GM18498 (cell line): ENCODE data around the gene MLXIP.
"Not testable (repeated sequence)": the region's sequence is repeated elsewhere in the genome, so short reads cannot be mapped to it uniquely, and the experiment has no call there.

Experiments
- ATAC-seq: cut with Tn5 transposase; IDR thresholded peaks from one replicate; pipeline ENCODE4 v1.9.1; 2021; ENCODE audit warnings: mild to moderate bottlenecking, moderate library complexity; ENCODE audit not compliant: unreplicated experiment

Gene MLXIP

DNA sequence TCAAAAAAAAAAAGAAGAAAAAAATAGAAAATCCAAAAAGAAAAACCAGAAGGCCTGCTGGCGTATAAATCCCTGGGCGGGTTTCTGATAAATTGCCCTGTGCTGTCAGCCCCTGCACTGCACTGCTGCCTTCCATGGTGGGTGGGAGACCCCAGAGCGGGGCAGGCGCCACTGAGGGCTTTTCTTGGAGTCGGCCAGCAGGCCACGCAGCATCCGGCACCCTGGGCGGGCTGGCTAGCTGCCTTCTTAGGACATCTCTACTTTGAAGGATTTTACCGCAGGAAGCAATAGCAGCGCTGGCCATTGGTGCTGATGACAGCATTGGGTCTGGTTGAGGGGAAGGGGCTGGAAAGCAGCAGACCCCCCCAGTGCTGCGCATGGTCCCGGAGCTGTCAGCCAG lies 66.3 kb downstream of the MLXIP start:
- ATAC-seq: no peak

- ATAC-seq: no peak
Observed at GRCh38 chr12:122145505-122146330, 67.2 kb downstream of the MLXIP start.

- no peak for ATAC-seq
Observed at GRCh38 chr12:122147514-122148290, 69.1 kb downstream of the MLXIP start.

- ATAC-seq: no peak
Observed at GRCh38 chr12:122148657-122149056, 70.1 kb downstream of the MLXIP start.

- no peak for ATAC-seq
Observed at GRCh38 chr12:122150127-122150681, 71.6 kb downstream of the MLXIP start.

DNA sequence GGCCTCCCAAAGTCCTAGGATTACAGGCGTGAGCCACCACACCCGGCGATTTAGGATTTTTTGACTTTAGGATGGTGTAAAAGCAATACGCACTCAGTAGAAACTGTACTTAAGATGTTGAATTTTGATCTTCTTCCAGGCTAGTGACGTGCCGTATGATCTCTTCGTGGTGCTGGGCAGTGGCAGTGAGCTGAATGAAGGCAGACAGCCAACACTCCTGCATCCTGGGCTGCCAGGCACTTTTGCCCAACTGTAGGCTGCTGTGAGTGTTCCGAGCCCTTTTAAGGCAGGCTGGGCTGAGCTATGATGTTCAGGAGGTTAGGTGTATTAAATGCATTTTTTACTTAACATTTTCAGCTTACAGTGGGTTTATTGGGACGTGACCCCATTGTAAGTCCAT lies 74.2 kb downstream of the MLXIP start:
- ATAC-seq: no peak

DNA sequence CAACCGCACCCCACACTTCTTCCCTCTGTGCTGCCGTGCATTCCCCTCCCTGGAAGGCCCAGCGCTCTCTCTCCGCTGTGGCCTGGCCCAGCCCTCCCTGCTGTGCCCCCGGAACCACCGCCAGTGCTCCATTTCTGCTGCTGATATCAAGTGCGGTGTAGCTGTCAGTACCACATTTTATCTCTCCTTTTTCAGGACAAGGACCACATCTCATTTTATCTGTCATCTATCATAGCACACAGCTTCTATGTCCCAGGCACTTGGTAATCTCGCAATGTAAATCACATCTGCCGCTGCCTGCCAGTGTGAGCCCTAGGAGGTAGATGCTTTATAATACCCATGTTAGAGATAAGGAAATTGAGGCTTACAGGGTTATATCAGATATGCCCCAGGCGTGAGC lies 77.1 kb downstream of the MLXIP start:
- no peak for ATAC-seq

GRCh38 chr12:122158700-122159285 lies 80.2 kb downstream of the MLXIP start:
- ATAC-seq: no peak

DNA sequence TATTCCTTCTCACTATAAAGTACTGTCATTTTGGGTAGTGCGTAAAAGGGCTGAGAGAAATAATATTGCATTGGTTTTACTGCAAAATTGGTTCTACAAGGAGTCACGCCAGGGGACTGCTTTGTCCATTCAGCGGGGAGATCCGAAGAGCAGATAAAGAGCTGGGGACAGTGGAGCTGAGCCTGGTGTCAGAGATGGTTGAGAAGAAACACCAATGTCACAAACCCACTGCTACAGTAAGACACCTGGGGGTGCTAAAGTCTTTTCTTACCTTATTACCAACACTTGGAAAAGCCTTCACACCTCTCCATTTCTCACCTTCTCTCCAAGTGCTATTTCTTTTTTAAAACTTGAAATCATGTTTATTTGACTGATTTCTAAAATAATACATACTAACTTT lies 81.3 kb downstream of the MLXIP start:
- no peak for ATAC-seq

DNA sequence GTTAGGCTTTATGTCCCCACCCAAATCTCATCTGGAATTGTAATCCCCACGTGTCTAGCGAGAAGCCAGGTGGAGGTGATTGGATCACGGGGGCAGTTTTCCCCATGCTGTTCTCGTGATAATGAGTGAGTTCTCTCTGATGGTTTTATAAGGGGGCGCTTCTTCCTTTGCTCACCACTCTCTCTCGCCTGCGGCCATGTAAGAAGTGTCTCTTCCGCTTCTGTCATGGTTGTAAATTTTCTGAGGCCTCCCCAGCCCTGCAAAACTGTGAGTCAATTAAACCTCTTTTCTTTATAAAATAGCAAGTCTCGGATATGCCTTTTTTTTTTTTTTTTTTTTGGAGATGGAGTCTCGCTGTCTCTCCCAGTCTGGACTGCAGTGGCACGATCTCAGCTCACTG lies 82.2 kb downstream of the MLXIP start:
- ATAC-seq: no peak

GRCh38 chr12:122161682-122162081 lies 83.1 kb downstream of the MLXIP start:
- no peak for ATAC-seq

- ATAC-seq: no peak
Observed at GRCh38 chr12:122162976-122163375, 84.4 kb downstream of the MLXIP start.

DNA sequence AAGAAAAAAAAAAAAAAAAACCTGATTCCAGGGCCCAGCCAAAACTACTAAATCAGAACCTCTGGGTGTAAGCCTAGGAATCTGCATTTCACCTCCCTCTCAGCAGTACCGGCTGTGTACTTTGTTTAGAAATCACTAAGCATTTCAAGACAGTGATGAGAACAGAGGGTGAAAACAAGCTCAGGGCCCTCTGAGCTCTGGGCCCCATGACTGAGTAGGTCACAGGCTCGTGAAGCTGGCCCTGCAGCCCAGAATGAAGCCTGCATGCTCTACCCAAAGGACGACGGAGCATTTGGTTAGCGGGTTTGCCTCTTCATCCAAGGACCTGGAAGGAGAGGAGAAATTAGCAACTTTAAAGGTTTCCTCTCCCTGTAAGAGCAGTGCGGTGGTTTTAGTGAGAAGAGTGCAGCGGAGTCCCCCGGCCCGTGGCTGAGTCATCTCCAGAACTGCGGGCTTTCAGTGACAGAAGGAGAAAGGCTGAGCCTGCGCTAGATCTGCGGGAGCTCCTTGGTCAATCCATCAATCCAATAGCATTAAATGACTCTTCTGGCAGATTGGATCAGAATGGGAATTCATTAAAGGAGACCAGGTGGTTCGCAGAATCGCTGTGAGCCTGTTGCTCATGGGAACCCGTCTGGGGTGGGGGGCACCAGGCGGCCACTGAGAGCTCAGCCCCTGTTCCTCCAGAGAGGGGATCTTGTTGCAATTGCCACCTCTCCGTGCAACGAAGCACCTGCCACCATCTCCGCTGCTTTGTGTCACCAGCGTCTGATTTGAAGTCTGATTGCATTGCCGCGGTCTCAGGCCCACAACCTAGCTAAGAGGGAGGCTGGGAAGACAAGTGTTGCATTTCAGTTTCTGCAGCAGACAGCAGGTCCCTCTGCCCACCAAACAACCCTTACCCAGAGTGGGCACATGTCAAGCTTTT lies 88.1 kb downstream of the MLXIP start:
- ATAC-seq: no peak

DNA sequence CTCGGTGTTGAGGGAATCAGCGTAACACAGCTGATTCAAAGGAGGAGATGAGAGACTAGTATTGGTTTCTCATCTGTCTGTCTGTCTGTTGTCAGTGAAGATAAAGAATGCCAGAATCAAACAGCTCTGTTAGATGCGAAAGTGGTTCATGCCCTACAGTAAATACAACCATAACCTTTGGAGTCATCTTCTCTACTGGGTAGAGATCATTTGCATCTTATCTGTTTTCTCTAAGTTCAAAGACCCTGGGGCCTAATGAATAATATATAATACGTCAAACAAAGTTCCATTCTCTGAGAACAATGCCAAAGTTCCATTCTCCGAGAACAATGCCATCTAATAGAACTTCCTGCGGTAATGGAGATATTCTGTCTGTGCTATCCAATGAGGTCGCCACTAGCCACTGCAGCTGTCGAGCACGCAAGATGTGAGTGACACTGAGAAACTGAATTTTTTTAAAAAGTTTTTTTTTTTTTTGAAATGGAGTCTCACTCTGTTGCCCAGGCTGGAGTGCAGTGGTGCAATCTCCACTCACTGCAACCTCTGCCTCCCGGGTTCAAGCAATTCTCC lies 88.9 kb downstream of the MLXIP start:
- no peak for ATAC-seq

DNA sequence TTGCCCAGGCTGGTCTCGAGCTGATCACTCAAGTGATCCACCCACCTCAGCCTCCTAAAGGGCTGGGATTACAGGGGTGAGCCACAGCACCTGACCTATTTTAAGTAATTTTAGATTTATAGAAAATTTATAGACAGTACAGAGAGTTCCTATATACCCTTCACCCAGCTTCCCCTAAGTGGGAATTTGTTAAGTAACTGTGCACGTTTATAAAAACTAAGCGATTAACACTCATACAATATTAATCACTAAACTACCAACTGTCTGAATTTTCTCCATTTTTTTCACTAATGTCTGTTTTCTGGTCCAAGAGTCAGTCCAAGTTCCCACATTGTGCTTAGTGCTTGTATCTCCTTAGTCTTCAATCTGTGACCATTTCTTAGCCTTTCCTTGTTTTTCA lies 89.9 kb downstream of the MLXIP start:
- ATAC-seq: no peak

- ATAC-seq: no peak
Observed at GRCh38 chr12:122171399-122171798, 92.8 kb downstream of the MLXIP start.

GRCh38 chr12:122172262-122172939 lies 93.8 kb downstream of the MLXIP start:
- no peak for ATAC-seq

DNA sequence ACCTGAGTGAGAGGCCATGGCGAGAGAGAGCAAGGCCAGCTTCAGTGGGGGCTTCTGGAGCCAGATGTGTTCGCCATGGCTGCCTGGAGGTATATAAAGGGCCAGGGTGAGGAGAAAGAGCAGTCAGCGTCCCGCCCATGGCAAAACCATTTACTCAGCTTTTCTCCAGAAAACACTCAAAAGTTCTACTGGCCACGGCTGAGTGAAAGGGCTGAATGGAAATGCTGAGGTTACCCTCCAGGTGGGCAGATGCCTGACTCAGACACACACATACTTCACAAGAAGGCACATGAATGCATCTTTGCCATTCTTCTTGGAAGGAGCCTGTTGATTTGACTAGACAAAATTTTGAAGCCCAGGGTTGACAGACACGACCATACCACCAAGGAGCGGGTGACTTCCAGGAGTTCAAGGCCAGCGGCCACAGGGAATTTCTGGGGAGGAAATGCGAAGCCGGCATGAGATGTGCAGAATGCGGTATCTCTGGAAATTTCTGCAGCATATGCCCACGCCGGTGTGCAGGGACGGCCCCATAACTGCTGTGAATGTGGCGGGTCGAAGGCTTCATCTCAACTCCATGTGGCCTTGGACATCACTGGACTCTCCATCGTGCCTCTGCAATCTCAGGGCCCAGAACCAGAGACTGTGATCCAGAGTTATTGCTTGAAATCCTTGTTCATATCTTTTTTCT lies 95.7 kb downstream of the MLXIP start, which contains the start of gene IL31:
IL31 (minus strand) TSS at position 67 of the 691 bp plus-strand sequence; CDS start at position 18, 49 bp downstream.
- ATAC-seq: no peak

DNA sequence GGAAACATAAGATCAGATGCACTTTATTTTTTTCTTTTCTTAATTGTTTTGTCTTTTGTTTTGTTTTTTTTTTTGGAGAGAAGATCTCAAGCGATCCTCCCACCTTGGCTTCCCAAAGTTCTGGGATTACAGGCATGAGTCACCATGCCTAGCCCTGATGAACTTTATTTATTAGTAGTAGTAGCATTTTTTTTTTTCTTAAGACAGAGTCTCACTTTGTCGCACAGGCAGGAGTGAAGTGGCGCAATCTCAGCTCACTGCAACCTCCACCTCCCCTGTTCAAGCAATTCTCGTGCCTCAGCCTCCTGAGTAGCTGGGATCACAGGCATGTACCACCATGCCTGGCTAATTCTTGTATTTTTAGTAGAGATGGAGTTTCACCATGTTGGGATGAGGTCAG lies 97.9 kb downstream of the MLXIP start:
- ATAC-seq: not testable (repeated sequence)
